H9 (cell line): ENCODE measurements around the gene DCAF6. TPM values are rescaled to one million over a fixed set of nuclear protein-coding genes. Genes with fewer than 3 reads are reported as not detected.

ENCODE experiments used
- DNase-seq: peaks from one replicate; pipeline ENCODE4 v3.0.0-alpha.2; 2017
- H2AFZ ChIP-seq: one replicate; pipeline ENCODE4 v1.6.1; 2013; ENCODE audit warnings: mild to moderate bottlenecking, low read length, control low read depth, moderate library complexity
- H2AK5ac ChIP-seq: 2 replicates; pipeline ENCODE4 v1.6.1; 2013; ENCODE audit warnings: low read length, control low read depth, mixed read lengths; ENCODE audit not compliant: insufficient read length
- H2BK120ac ChIP-seq: one replicate; pipeline ENCODE4 v1.6.1; 2013; ENCODE audit warnings: low read depth, mild to moderate bottlenecking, low read length, control low read depth, inconsistent platforms; ENCODE audit not compliant: poor library complexity, severe bottlenecking
- H2BK12ac ChIP-seq: 2 replicates; pipeline ENCODE4 v1.6.1; 2013; ENCODE audit warnings: low read length, control low read depth, mixed read lengths, low read depth; ENCODE audit not compliant: insufficient read length
- H2BK15ac ChIP-seq: 2 replicates; pipeline ENCODE4 v1.6.1; 2013; ENCODE audit warnings: low read depth, low read length, control low read depth
- H2BK20ac ChIP-seq: one replicate; pipeline ENCODE4 v1.6.1; 2013; ENCODE audit warnings: low read depth, mild to moderate bottlenecking, low read length, control low read depth, inconsistent platforms; ENCODE audit not compliant: poor library complexity, severe bottlenecking
- H2BK5ac ChIP-seq: 2 replicates; pipeline ENCODE4 v1.6.1; 2013; ENCODE audit warnings: low read length, control low read depth, mixed read lengths; ENCODE audit not compliant: insufficient read length
- H3K14ac ChIP-seq: 2 replicates; pipeline ENCODE4 v1.6.1; 2013; ENCODE audit warnings: low read length, control low read depth; ENCODE audit not compliant: insufficient read depth
- H3K18ac ChIP-seq: 2 replicates; pipeline ENCODE4 v1.6.1; 2013; ENCODE audit warnings: low read depth, mild to moderate bottlenecking, mixed read lengths, low read length, control low read depth; ENCODE audit not compliant: insufficient read length
- H3K23ac ChIP-seq: 2 replicates; pipeline ENCODE4 v1.6.1; 2013; ENCODE audit warnings: low read length, control low read depth, mixed read lengths, low read depth; ENCODE audit not compliant: insufficient read length
- H3K23me2 ChIP-seq: 2 replicates; pipeline ENCODE4 v1.6.1; 2013; ENCODE audit warnings: low read depth, mild to moderate bottlenecking, mixed read lengths, low read length, control low read depth; ENCODE audit not compliant: insufficient read length, poor library complexity, severe bottlenecking
- H3K27ac ChIP-seq: 2 replicates; pipeline ENCODE4 v1.5.1; 2013; ENCODE audit warnings: low read length, control low read depth, mixed read lengths, low read depth; ENCODE audit not compliant: insufficient read length
- H3K27me3 ChIP-seq: 2 replicates; pipeline ENCODE4 v1.6.1; 2013; ENCODE audit warnings: low read length, control low read depth, inconsistent platforms; ENCODE audit not compliant: insufficient read depth
- H3K4ac ChIP-seq: 2 replicates; pipeline ENCODE4 v1.6.1; 2013; ENCODE audit warnings: low read depth, mild to moderate bottlenecking, control low read depth, inconsistent platforms, low read length, moderate library complexity
- H3K4me1 ChIP-seq: 2 replicates; pipeline ENCODE4 v1.6.1; 2013; ENCODE audit warnings: low read length, control low read depth, inconsistent platforms; ENCODE audit not compliant: insufficient read depth
- H3K4me2 ChIP-seq: 2 replicates; pipeline ENCODE4 v1.6.1; 2013; ENCODE audit warnings: low read length, control low read depth, mixed read lengths; ENCODE audit not compliant: insufficient read length, insufficient read depth
- H3K56ac ChIP-seq: 2 replicates; pipeline ENCODE4 v1.6.1; 2013; ENCODE audit warnings: low read depth, mild to moderate bottlenecking, mixed read lengths, low read length, control low read depth; ENCODE audit not compliant: insufficient read length
- H3K79me1 ChIP-seq: 2 replicates; pipeline ENCODE4 v1.6.1; 2013; ENCODE audit warnings: low read depth, mild to moderate bottlenecking, moderate library complexity, low read length, control low read depth, inconsistent platforms; ENCODE audit not compliant: insufficient read depth, poor library complexity, severe bottlenecking
- H3K79me2 ChIP-seq: 2 replicates; pipeline ENCODE4 v1.6.1; 2013; ENCODE audit warnings: low read length, control low read depth, inconsistent platforms; ENCODE audit not compliant: insufficient read depth
- H3K9ac ChIP-seq: 2 replicates; pipeline ENCODE4 v1.6.1; 2013; ENCODE audit warnings: low read length, control low read depth, mixed read lengths; ENCODE audit not compliant: insufficient read length; ENCODE audit errors: extremely low read depth
- H3K9me3 ChIP-seq: one replicate; pipeline ENCODE4 v1.6.1; 2013; ENCODE audit warnings: low read depth, low read length, inconsistent platforms; ENCODE audit not compliant: control insufficient read depth
- H3T11ph ChIP-seq: one replicate; pipeline ENCODE4 v1.6.1; 2013; ENCODE audit warnings: mild to moderate bottlenecking, low read length, control low read depth, inconsistent platforms
- H4K20me1 ChIP-seq: one replicate; pipeline ENCODE4 v1.6.1; 2013; ENCODE audit not compliant: control insufficient read depth, insufficient read length, insufficient read depth
- H4K5ac ChIP-seq: 2 replicates; pipeline ENCODE4 v1.6.1; 2013; ENCODE audit warnings: low read depth, mild to moderate bottlenecking, mixed read lengths, low read length, control low read depth; ENCODE audit not compliant: insufficient read length
- H4K8ac ChIP-seq: replicated peaks from 2 replicates; pipeline ENCODE4 v1.6.1; 2013; ENCODE audit warnings: low read length, control low read depth, mixed read lengths, low read depth; ENCODE audit not compliant: insufficient read length
- H4K91ac ChIP-seq: 2 replicates; pipeline ENCODE4 v1.6.1; 2013; ENCODE audit warnings: low read depth, mild to moderate bottlenecking, moderate library complexity, mixed read lengths, low read length, control low read depth; ENCODE audit not compliant: insufficient read length
- H3K27ac Mint-ChIP-seq, 3 experiments: 2 replicates in 2 of 3; 3 replicates in 1 of 3; pipeline ENCODE4 v1.8.0; 2020 to 2021; ENCODE audit warnings: mixed read lengths in 3 of 3, mild to moderate bottlenecking in 1 of 3, moderate library complexity in 1 of 3
- H3K27me3 Mint-ChIP-seq: 2 replicates; pipeline ENCODE4 v1.8.0; 2021; ENCODE audit warnings: low read depth, mild to moderate bottlenecking, moderate library complexity, mixed read lengths
- H3K36me3 Mint-ChIP-seq, 3 experiments: 2 replicates in 2 of 3; 3 replicates in 1 of 3; pipeline ENCODE4 v1.8.0; 2020 to 2021; ENCODE audit warnings: low read depth in 3 of 3, mixed read lengths in 3 of 3; ENCODE audit not compliant: insufficient read depth in 1 of 3
- H3K4me1 Mint-ChIP-seq, 2 experiments: 2 replicates each; pipeline ENCODE4 v1.8.0; 2020; ENCODE audit warnings: mixed read lengths in 2 of 2
- H3K4me3 Mint-ChIP-seq, 2 experiments: 2 replicates in 1 of 2; 3 replicates in 1 of 2; pipeline ENCODE4 v1.8.0; 2020 to 2021; ENCODE audit warnings: mild to moderate bottlenecking in 2 of 2, mixed read lengths in 2 of 2, moderate library complexity in 1 of 2
- H3K9me3 Mint-ChIP-seq, 2 experiments: 2 replicates in 1 of 2; 3 replicates in 1 of 2; pipeline ENCODE4 v1.8.0; 2020; ENCODE audit warnings: mild to moderate bottlenecking in 2 of 2, mixed read lengths in 2 of 2, moderate library complexity in 1 of 2
- CTCF ChIP-seq: fragments of 200-600 bp; sonication (generic); conservative IDR thresholded peaks from 3 replicates; pipeline ENCODE4 v1.8.0; 2021; ENCODE audit warnings: antibody characterized with exemption, mild to moderate bottlenecking
- WGBS: extraction: QIAGEN DNeasy Blood & Tissue Kit; methylation state at CpG from one replicate; pipeline ENCODE4 v1.1.7; 2013; ENCODE audit warnings: missing lambda C conversion rate, low lambda C conversion rate, mixed read lengths; ENCODE audit not compliant: insufficient read length; ENCODE audit errors: extremely low coverage; 5-methylcytosine and 5-hydroxymethylcytosine counted together
- total RNA-seq: library from RNA; stranded (reverse); gene quantifications from 2 replicates; pipeline ENCODE4 v1.2.1, GENCODE V29; 2021

Gene DCAF6
- total RNA-seq, 1 experiment from 2014 or later: 16.0 TPM

- H3K4ac ChIP-seq: no peak overlapping the region
- no peaks in the 10 kb centered on the region for H3K23me2 ChIP-seq
- H2BK120ac ChIP-seq: no peak overlapping the region
- no peaks in the 10 kb centered on the region for H3K27me3 ChIP-seq
- H2AFZ ChIP-seq: no peak overlapping the region
- no peak overlapping the region for H3K27ac ChIP-seq
- no peak overlapping the region for H3K4me2 ChIP-seq
- H3K4me1 ChIP-seq: no peaks in the 10 kb centered on the region
- peaks cover 2 to 6% of the 10 kb centered on the region in 2 experiments; a peak in 1 of 4 replicates for H3K4me1 Mint-ChIP-seq
- H2BK20ac ChIP-seq: no peak overlapping the region
- H3K27ac Mint-ChIP-seq: peak overlapping the region in 1 of 3 experiments; percentile 51; a peak in 2 of 7 replicates
- no peak overlapping the region for H3K23ac ChIP-seq
- no peak overlapping the region for H3K14ac ChIP-seq
- H4K5ac ChIP-seq: no peak overlapping the region
- H4K8ac ChIP-seq: no peak overlapping the region
- no peak for DNase-seq
- no peak for TF ChIP-seq CTCF
- H4K20me1 ChIP-seq: no peaks in the 10 kb centered on the region
- H2BK5ac ChIP-seq: no peak overlapping the region
- no peaks in the 10 kb centered on the region for H3K27me3 Mint-ChIP-seq
- no peak overlapping the region for H3K4me3 Mint-ChIP-seq
- no peaks in the 10 kb centered on the region for H3K79me1 ChIP-seq
- no peak overlapping the region for H4K91ac ChIP-seq
- no peak overlapping the region for H3K9ac ChIP-seq
- H3K79me2 ChIP-seq: no peaks in the 10 kb centered on the region
- H3K36me3 Mint-ChIP-seq: peaks cover 4 to 18% (median 9%) of the 10 kb centered on the region in 3 experiments; a peak in 6 of 7 replicates
- no peak overlapping the region for H2BK12ac ChIP-seq
- H3K56ac ChIP-seq: no peak overlapping the region
- WGBS: no CpG with 5 or more reads among the region's 6 CpGs
- H2AK5ac ChIP-seq: no peak overlapping the region
- H3K18ac ChIP-seq: no peak overlapping the region
- H3T11ph ChIP-seq: no peak overlapping the region
- H3K9me3 Mint-ChIP-seq: no peaks in the 10 kb centered on the region
- no peak overlapping the region for H2BK15ac ChIP-seq
- no peaks in the 10 kb centered on the region for H3K9me3 ChIP-seq
These were observed 159.0 kb downstream of the DCAF6 start for GRCh38 chr1:168095476-168095875.
